HG03280 (cell line): ENCODE results near the gene SLC15A5.

ENCODE experiments used
- ATAC-seq: cut with Tn5 transposase; IDR thresholded peaks from one replicate; pipeline ENCODE4 v1.9.1; 2021; ENCODE audit warnings: mild to moderate bottlenecking, moderate library complexity; ENCODE audit not compliant: unreplicated experiment

Gene SLC15A5

GRCh38 chr12:16184681-16185080 lies 92.8 kb downstream of the SLC15A5 start:
- ATAC-seq = no peak

GRCh38 chr12:16183541-16183940 lies 93.9 kb downstream of the SLC15A5 start:
- no peak for ATAC-seq

GRCh38 chr12:16175840-16176239 lies 101.6 kb downstream of the SLC15A5 start:
- no peak for ATAC-seq

- ATAC-seq = no peak
Measured at GRCh38 chr12:16174282-16174681, 103.2 kb downstream of the SLC15A5 start.

GRCh38 chr12:16171348-16171747 lies 106.1 kb downstream of the SLC15A5 start:
- ATAC-seq = no peak

GRCh38 chr12:16168078-16168477 lies 109.4 kb downstream of the SLC15A5 start:
- ATAC-seq = no peak

- ATAC-seq = no peak
Measured at GRCh38 chr12:16166563-16167470, 110.7 kb downstream of the SLC15A5 start.

- ATAC-seq = no peak
Measured at GRCh38 chr12:16165506-16165905, 112.0 kb downstream of the SLC15A5 start.

GRCh38 chr12:16163901-16164300 lies 113.6 kb downstream of the SLC15A5 start:
- no peak for ATAC-seq

GRCh38 chr12:16163146-16163545 lies 114.3 kb downstream of the SLC15A5 start:
- ATAC-seq = no peak

- no peak for ATAC-seq
Measured at GRCh38 chr12:16159571-16159970, 117.9 kb downstream of the SLC15A5 start.

- ATAC-seq = no peak
Measured at GRCh38 chr12:16158050-16158449, 119.4 kb downstream of the SLC15A5 start.

- no peak for ATAC-seq
Measured at GRCh38 chr12:16155938-16156337, 121.5 kb downstream of the SLC15A5 start.

- ATAC-seq = no peak
Measured at GRCh38 chr12:16154990-16155389, 122.5 kb downstream of the SLC15A5 start.

GRCh38 chr12:16152885-16153673 lies 124.4 kb downstream of the SLC15A5 start:
- ATAC-seq = no peak

- no peak for ATAC-seq
Measured at GRCh38 chr12:16150276-16150675, 127.2 kb downstream of the SLC15A5 start.

GRCh38 chr12:16148938-16149337 lies 128.5 kb downstream of the SLC15A5 start:
- ATAC-seq = no peak
